ENCODE measurements around the gene LAMC1. TPM values are rescaled to one million over a fixed set of nuclear protein-coding genes. Genes with fewer than 3 reads are reported as not detected.

The LAMC1 gene
- total RNA-seq, 4 donors from 2014 or later = 76.9 to 159 (median 81.0) TPM

GRCh38 chr1:182998482-182998881, 24.7 kb upstream of the LAMC1 start:
- intact Hi-C loops (cut with DNase I; ENCODE audit: low total_unique reads) = no loop called here
- H3K4me3 ChIP-seq (ENCODE audit: low read depth, poor library complexity, severe bottlenecking) = no peak overlapping the region
- no peak for DNase-seq (ENCODE audit: low spot score in 2 of 2)
- TF ChIP-seq POLR2A (IDR thresholded peaks at IDR 0.05) (no peak), CTCF (IDR thresholded peaks at IDR 0.05) (no peak)

GRCh38 chr1:183000167-183000962, 22.9 kb upstream of the LAMC1 start:
- no peak for TF ChIP-seq POLR2A (IDR thresholded peaks at IDR 0.05)
- TF ChIP-seq CTCF (IDR thresholded peaks at IDR 0.05) = no peak
- DNase-seq (ENCODE audit: low spot score in 2 of 2) = no peak
- 72 to 74% methylated on average over 4 of the region's 4 CpGs for WGBS, 2 donors
- no peak overlapping the region for H3K4me3 ChIP-seq (ENCODE audit: low read depth, poor library complexity, severe bottlenecking)
- intact Hi-C loops (cut with DNase I; ENCODE audit: low total_unique reads) = no loop called here

GRCh38 chr1:183002267-183002666, 21.0 kb upstream of the LAMC1 start:
- H3K4me3 ChIP-seq (ENCODE audit: low read depth, poor library complexity, severe bottlenecking) = no peak overlapping the region
- no peak for DNase-seq (ENCODE audit: low spot score in 2 of 2)
- no peak for TF ChIP-seq CTCF (IDR thresholded peaks at IDR 0.05)
- TF ChIP-seq POLR2A (IDR thresholded peaks at IDR 0.05) = no peak
- intact Hi-C loops (cut with DNase I; ENCODE audit: low total_unique reads) = no loop called here

- 33 to 38% methylated on average over 3 of the region's 3 CpGs for WGBS, 2 donors
- intact Hi-C loops (cut with DNase I; ENCODE audit: low total_unique reads) = no loop called here
- TF ChIP-seq POLR2A (IDR thresholded peaks at IDR 0.05) (no peak), CTCF (IDR thresholded peaks at IDR 0.05) (no peak)
- H3K4me3 ChIP-seq (ENCODE audit: low read depth, poor library complexity, severe bottlenecking) = no peak overlapping the region
- DNase-seq (ENCODE audit: low spot score in 2 of 2) = no peak
These were observed 20.4 kb upstream of the LAMC1 start for GRCh38 chr1:183002797-183003196.

GRCh38 chr1:183003203-183003602, 20.0 kb upstream of the LAMC1 start:
- intact Hi-C loops (cut with DNase I; ENCODE audit: low total_unique reads) = no loop called here
- no peak overlapping the region for H3K4me3 ChIP-seq (ENCODE audit: low read depth, poor library complexity, severe bottlenecking)
- WGBS, 2 donors = 11% methylated on average over 4 of the region's 4 CpGs
- TF ChIP-seq POLR2A (IDR thresholded peaks at IDR 0.05) (no peak), CTCF (IDR thresholded peaks at IDR 0.05) (no peak)
- DNase-seq (ENCODE audit: low spot score in 2 of 2) = peak in 1 of 2 donors; percentile 35

- H3K4me3 ChIP-seq (ENCODE audit: low read depth, poor library complexity, severe bottlenecking) = no peak overlapping the region
- intact Hi-C loops (cut with DNase I; ENCODE audit: low total_unique reads) = no loop called here
- no peak for TF ChIP-seq CTCF (IDR thresholded peaks at IDR 0.05)
- TF ChIP-seq POLR2A (IDR thresholded peaks at IDR 0.05) = no peak
- no peak for DNase-seq (ENCODE audit: low spot score in 2 of 2)
- 92% methylated on average over 2 of the region's 2 CpGs for WGBS, 2 donors
These were observed 19.1 kb upstream of the LAMC1 start for GRCh38 chr1:183004141-183004540.

All from lower leg skin (tissue), 4 donors.